Epithelial cell of esophagus (primary cell): ENCODE data around the gene RBM20.

Experiments
- DNase-seq: peaks from one replicate; pipeline ENCODE4 v3.0.0; 2010; ENCODE audit warnings: low read depth
- H3K4me3 ChIP-seq: 2 replicates; pipeline ENCODE4 v1.5.1; 2011; ENCODE audit warnings: mild to moderate bottlenecking, low read length, control low read depth
- TF ChIP-seq, protein P1 (sequence below): IDR thresholded peaks from 2 replicates; pipeline ENCODE4 v1.5.1; 2011; ENCODE audit warnings: low read depth, mild to moderate bottlenecking, low read length, control low read depth, inconsistent platforms; ENCODE audit not compliant: insufficient read depth; ENCODE audit errors: missing control alignments

Gene RBM20

GRCh38 chr10:110827410-110827809 lies 183.3 kb downstream of the RBM20 start:
- peak; percentile 93 for DNase-seq
- no peak overlapping the region for H3K4me3 ChIP-seq
- TF ChIP-seq, protein P1, sequence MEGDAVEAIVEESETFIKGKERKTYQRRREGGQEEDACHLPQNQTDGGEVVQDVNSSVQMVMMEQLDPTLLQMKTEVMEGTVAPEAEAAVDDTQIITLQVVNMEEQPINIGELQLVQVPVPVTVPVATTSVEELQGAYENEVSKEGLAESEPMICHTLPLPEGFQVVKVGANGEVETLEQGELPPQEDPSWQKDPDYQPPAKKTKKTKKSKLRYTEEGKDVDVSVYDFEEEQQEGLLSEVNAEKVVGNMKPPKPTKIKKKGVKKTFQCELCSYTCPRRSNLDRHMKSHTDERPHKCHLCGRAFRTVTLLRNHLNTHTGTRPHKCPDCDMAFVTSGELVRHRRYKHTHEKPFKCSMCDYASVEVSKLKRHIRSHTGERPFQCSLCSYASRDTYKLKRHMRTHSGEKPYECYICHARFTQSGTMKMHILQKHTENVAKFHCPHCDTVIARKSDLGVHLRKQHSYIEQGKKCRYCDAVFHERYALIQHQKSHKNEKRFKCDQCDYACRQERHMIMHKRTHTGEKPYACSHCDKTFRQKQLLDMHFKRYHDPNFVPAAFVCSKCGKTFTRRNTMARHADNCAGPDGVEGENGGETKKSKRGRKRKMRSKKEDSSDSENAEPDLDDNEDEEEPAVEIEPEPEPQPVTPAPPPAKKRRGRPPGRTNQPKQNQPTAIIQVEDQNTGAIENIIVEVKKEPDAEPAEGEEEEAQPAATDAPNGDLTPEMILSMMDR, result no peak

DNA sequence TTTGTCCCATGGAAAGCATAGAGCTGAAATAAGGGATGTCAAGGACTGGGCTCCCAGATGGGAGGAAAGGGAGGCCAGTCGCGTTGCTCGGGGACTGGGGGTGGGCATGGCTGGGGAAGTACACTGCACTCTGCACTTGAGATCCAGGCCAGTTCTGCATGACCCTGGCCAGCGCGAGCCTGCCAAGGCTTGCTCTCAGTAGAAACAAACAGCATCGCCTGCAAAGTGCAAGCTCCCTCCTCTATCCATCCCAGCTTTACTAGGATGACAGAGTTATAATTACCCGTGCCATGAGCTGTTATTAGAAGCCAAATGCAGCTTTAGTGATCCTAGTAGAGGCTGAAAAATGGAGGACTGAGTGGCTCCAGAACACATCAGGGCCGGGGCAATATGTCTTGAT lies 183.7 kb downstream of the RBM20 start:
- TF ChIP-seq, protein P1, result no peak
- no peak for DNase-seq
- H3K4me3 ChIP-seq, result no peak overlapping the region

GRCh38 chr10:110828525-110828924 lies 184.4 kb downstream of the RBM20 start:
- no peak for DNase-seq
- TF ChIP-seq, protein P1, result no peak
- H3K4me3 ChIP-seq, result no peak overlapping the region

DNA sequence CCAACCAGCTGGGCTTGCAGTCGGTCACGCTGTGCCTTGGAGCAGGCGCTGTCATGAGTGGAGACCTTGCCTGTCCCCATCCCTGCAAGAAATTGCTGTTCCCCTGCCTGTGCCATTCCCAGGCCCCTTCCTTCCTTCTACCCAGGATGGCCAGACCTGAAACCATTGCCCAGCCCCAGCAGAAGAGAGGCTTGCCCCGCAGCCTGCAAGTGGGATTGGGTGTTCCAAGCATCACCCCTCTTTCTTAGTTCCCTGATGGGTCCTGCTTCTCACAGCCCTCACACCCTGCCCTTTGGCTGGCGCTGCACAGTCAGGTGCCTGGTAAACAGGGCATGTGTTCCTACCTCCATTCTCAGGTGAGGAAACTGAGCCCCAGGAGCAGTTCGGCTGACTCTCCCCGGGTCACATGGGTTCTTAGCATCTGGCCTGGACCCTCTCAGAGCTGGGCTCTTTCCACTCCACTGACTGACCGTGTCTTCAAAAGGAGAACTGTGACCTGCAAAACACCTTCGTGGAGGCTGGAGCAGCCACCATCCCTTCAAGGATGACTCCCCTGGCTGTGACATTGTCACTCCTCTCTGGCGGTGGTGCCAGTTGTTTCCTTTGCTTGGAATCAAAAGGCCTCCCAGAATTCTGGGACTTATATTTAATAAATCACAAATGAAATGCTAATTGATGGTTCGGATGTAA lies 185.7 kb downstream of the RBM20 start:
- no peak overlapping the region for H3K4me3 ChIP-seq
- DNase-seq, result no peak
- TF ChIP-seq, protein P1, result no peak

GRCh38 chr10:110833234-110833940 lies 189.3 kb downstream of the RBM20 start:
- H3K4me3 ChIP-seq, result no peak overlapping the region
- DNase-seq, result no peak
- TF ChIP-seq, protein P1, result no peak

DNA sequence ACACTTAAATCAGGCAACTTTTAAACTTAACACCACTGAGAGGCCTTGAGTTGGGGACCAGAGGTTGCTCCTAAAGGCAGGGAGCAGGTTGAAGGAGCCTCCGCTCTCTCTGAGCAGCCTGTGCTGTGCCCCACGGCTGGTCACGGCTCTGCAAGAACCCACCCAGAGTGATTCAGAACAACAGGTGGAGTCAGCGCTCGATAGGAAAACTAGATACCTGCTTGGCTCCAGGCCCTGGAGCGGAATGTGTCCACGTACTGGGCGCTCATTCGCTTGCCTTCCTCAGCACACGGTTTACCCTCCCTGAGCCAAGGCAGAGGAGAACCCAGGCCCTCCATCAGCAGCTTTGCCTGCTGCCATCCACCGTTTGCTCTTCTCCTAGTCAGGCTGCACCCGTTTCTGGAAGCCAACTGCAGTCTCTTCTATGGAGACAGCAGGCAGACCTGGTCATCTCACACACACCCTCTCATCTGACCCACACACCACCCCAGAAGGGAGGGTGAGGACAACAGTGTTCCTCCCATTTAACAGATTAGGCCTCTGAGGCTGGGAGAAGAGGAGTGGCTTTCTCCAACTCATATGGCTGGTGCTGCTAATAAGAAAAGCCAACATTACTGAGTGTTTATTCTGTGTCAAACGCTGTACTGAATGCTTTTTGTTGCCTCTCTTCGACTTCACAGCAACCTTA lies 189.9 kb downstream of the RBM20 start:
- H3K4me3 ChIP-seq, result no peak overlapping the region
- no peak for DNase-seq
- TF ChIP-seq, protein P1, result no peak
